Activated CD4-positive, alpha-beta T cell treated with anti-CD3 and anti-CD28 coated beads for 36 hours (primary cell): ENCODE measurements around the gene KLK15. TPM values are rescaled to one million over a fixed set of nuclear protein-coding genes. Genes with fewer than 3 reads are reported as not detected.

Experiments used
- ATAC-seq: fragments of 200-7000 bp; cut with Tn5 transposase; one replicate; pipeline ENCODE4 v1.10.0; 2021; ENCODE audit warnings: mild to moderate bottlenecking, moderate library complexity
- CTCF ChIA-PET: fragments of 350-600 bp; sonication (Branson Sonifier 250); formaldehyde crosslinking; loops from one replicate; lab custom pipeline; 2021; ENCODE audit warnings: antibody characterized with exemption; lab: Charles Lee
- POLR2A ChIA-PET: fragments of 350-600 bp; sonication (Branson Sonifier 250); formaldehyde crosslinking; loops from one replicate; lab custom pipeline; 2021; ENCODE audit warnings: antibody characterized with exemption, inconsistent platforms; lab: Charles Lee
- DNase-seq: peaks from one replicate; pipeline ENCODE4 v3.0.0-alpha.2; 2020
- H3K27ac Mint-ChIP-seq: one replicate; pipeline ENCODE4 v1.8.0; 2021; ENCODE audit warnings: mixed read lengths
- H3K27me3 Mint-ChIP-seq: one replicate; pipeline ENCODE4 v1.8.0; 2021; ENCODE audit warnings: mixed read lengths
- H3K36me3 Mint-ChIP-seq: one replicate; pipeline ENCODE4 v1.8.0; 2021; ENCODE audit warnings: low read depth, mixed read lengths
- H3K4me1 Mint-ChIP-seq: one replicate; pipeline ENCODE4 v1.8.0; 2021; ENCODE audit warnings: mixed read lengths
- H3K4me3 Mint-ChIP-seq: one replicate; pipeline ENCODE4 v1.8.0; 2021; ENCODE audit warnings: mild to moderate bottlenecking, moderate library complexity, mixed read lengths
- H3K9me3 Mint-ChIP-seq: one replicate; pipeline ENCODE4 v1.8.0; 2021; ENCODE audit warnings: low read depth, mixed read lengths
- intact Hi-C, 2 experiments: fragments of 100-400 bp; cut with DNase I in 1 of 2; cut with micrococcal nuclease in 1 of 2; formaldehyde crosslinking; loops; one replicate each; pipeline versions ENCODE4 v1.14.2 to v1.15.1; 2022 to 2024; cut with DNase I, micrococcal nuclease
- total RNA-seq, 2 experiments: library from RNA; stranded (reverse); gene quantifications; one replicate each; pipeline ENCODE4 v1.2.3, GENCODE V29; 2021

Gene KLK15
- total RNA-seq, result not detected

GRCh38 chr19:50833117-50833801, at the start of gene KLK15:
Gene KLK15 (minus strand): TSS chr19:50833574. CDS start chr19:50831492, 2,082 bp downstream.
- H3K36me3 Mint-ChIP-seq, result no peaks in the 10 kb centered on the region
- intact Hi-C loops, result no loop called here
- H3K4me1 Mint-ChIP-seq, result peaks cover 7% of the 10 kb centered on the region
- DNase-seq, result no peak
- H3K27ac Mint-ChIP-seq, result no peak within 1 kb of the TSS
- CTCF ChIA-PET, result no interaction called here
- POLR2A ChIA-PET, result no interaction called here
- ATAC-seq, result no peak
- H3K4me3 Mint-ChIP-seq, result no peak within 1 kb of the TSS
- peaks cover 45% of the 10 kb centered on the region for H3K27me3 Mint-ChIP-seq
- H3K9me3 Mint-ChIP-seq, result no peaks in the 10 kb centered on the region

GRCh38 chr19:50882188-50882587, 48.8 kb upstream of the KLK15 start:
- ATAC-seq (no peak), DNase-seq (no peak)
- ChIA-PET CTCF (no interaction called here), POLR2A (no interaction called here)
- Mint-ChIP-seq H3K27me3 (peaks cover 38% of the 10 kb centered on the region), H3K4me1 (no peaks in the 10 kb centered on the region), H3K36me3 (no peaks in the 10 kb centered on the region), H3K4me3 (no peak overlapping the region), H3K27ac (no peak overlapping the region), H3K9me3 (no peaks in the 10 kb centered on the region)
- intact Hi-C loops, result no loop called here

GRCh38 chr19:50880241-50880640, 46.9 kb upstream of the KLK15 start:
- ChIA-PET CTCF (no interaction called here), POLR2A (no interaction called here)
- H3K4me3 Mint-ChIP-seq, result no peak overlapping the region
- no peaks in the 10 kb centered on the region for H3K4me1 Mint-ChIP-seq
- DNase-seq (no peak), ATAC-seq (no peak)
- H3K27ac Mint-ChIP-seq, result no peak overlapping the region
- peaks cover 33% of the 10 kb centered on the region for H3K27me3 Mint-ChIP-seq
- intact Hi-C loops, result no loop called here
- H3K36me3 Mint-ChIP-seq, result no peaks in the 10 kb centered on the region
- no peaks in the 10 kb centered on the region for H3K9me3 Mint-ChIP-seq

- Mint-ChIP-seq H3K9me3 (no peaks in the 10 kb centered on the region), H3K36me3 (no peaks in the 10 kb centered on the region), H3K4me3 (no peak overlapping the region), H3K27ac (no peak overlapping the region), H3K27me3 (peaks cover 29% of the 10 kb centered on the region), H3K4me1 (no peaks in the 10 kb centered on the region)
- ATAC-seq, result no peak
- CTCF ChIA-PET, result no interaction called here
- intact Hi-C loops, result no loop called here
- POLR2A ChIA-PET, result no interaction called here
- no peak for DNase-seq
Measured at GRCh38 chr19:50878851-50879250, 45.5 kb upstream of the KLK15 start.

- no peaks in the 10 kb centered on the region for H3K36me3 Mint-ChIP-seq
- ChIA-PET POLR2A (no interaction called here), CTCF (no interaction called here)
- peaks cover 30% of the 10 kb centered on the region for H3K27me3 Mint-ChIP-seq
- no peak overlapping the region for H3K27ac Mint-ChIP-seq
- H3K4me3 Mint-ChIP-seq, result no peak overlapping the region
- no peaks in the 10 kb centered on the region for H3K9me3 Mint-ChIP-seq
- intact Hi-C loops, result no loop called here
- ATAC-seq, result no peak
- DNase-seq, result no peak
- H3K4me1 Mint-ChIP-seq, result no peaks in the 10 kb centered on the region
Measured at GRCh38 chr19:50877338-50877737, 44.0 kb upstream of the KLK15 start.

- H3K27ac Mint-ChIP-seq, result no peak overlapping the region
- ChIA-PET POLR2A (no interaction called here), CTCF (no interaction called here)
- DNase-seq (no peak), ATAC-seq (no peak)
- intact Hi-C loops, result no loop called here
- H3K9me3 Mint-ChIP-seq, result no peaks in the 10 kb centered on the region
- no peaks in the 10 kb centered on the region for H3K4me1 Mint-ChIP-seq
- no peaks in the 10 kb centered on the region for H3K36me3 Mint-ChIP-seq
- peaks cover 29% of the 10 kb centered on the region for H3K27me3 Mint-ChIP-seq
- H3K4me3 Mint-ChIP-seq, result no peak overlapping the region
Measured at GRCh38 chr19:50876456-50876855, 43.1 kb upstream of the KLK15 start.

- intact Hi-C loops, result no loop called here
- ATAC-seq, result no peak
Measured at GRCh38 chr19:50875795-50876422, 42.5 kb upstream of the KLK15 start.

GRCh38 chr19:50874211-50874610, 40.8 kb upstream of the KLK15 start:
- intact Hi-C loops, result no loop called here
- no peak overlapping the region for H3K27ac Mint-ChIP-seq
- no peaks in the 10 kb centered on the region for H3K4me1 Mint-ChIP-seq
- DNase-seq (no peak), ATAC-seq (no peak)
- POLR2A ChIA-PET, result interaction anchor here (0.6 kb wide), 1 partner anchor 92 kb away, joined by 5 read pairs; no protein-coding TSS in a partner anchor
- H3K4me3 Mint-ChIP-seq, result no peak overlapping the region
- no peaks in the 10 kb centered on the region for H3K9me3 Mint-ChIP-seq
- H3K36me3 Mint-ChIP-seq, result no peaks in the 10 kb centered on the region
- CTCF ChIA-PET, result no interaction called here
- peaks cover 25% of the 10 kb centered on the region for H3K27me3 Mint-ChIP-seq

More at GRCh38 chr19:50875795-50876422, 42.5 kb upstream of the KLK15 start:
- H3K9me3 Mint-ChIP-seq, result no peaks in the 10 kb centered on the region
- H3K36me3 Mint-ChIP-seq, result no peaks in the 10 kb centered on the region
- H3K27me3 Mint-ChIP-seq, result peaks cover 35% of the 10 kb centered on the region
- no peak for DNase-seq
- no peaks in the 10 kb centered on the region for H3K4me1 Mint-ChIP-seq
- H3K4me3 Mint-ChIP-seq, result no peak overlapping the region
- no peak overlapping the region for H3K27ac Mint-ChIP-seq
- CTCF ChIA-PET, result interaction anchor here (0.6 kb wide), 2 partner anchors 60 to 686 kb away, joined by 3 to 5 read pairs; no protein-coding TSS in a partner anchor
- POLR2A ChIA-PET, result no interaction called here

- Mint-ChIP-seq H3K27ac (no peak within 1 kb of the TSS), H3K4me1 (no peaks in the 10 kb centered on the region), H3K9me3 (no peaks in the 10 kb centered on the region), H3K27me3 (peaks cover 21% of the 10 kb centered on the region), H3K4me3 (no peak within 1 kb of the TSS), H3K36me3 (no peaks in the 10 kb centered on the region)
- CTCF ChIA-PET, result interaction anchor here (0.7 kb wide), 1 partner anchor 21 kb away, joined by 3 read pairs; no protein-coding TSS in a partner anchor
- ATAC-seq, result no peak
- POLR2A ChIA-PET, result no interaction called here
- intact Hi-C loops, result no loop called here
- no peak for DNase-seq
Measured at GRCh38 chr19:50873056-50873455, 39.7 kb upstream of the KLK15 start, which contains the start of gene KLK2. Gene KLK2 (plus strand): TSS chr19:50873439. CDS start chr19:50873474, 35 bp downstream.

- POLR2A ChIA-PET, result no interaction called here
- Mint-ChIP-seq H3K36me3 (no peaks in the 10 kb centered on the region), H3K4me1 (no peaks in the 10 kb centered on the region), H3K4me3 (no peak overlapping the region), H3K9me3 (no peaks in the 10 kb centered on the region), H3K27ac (no peak overlapping the region), H3K27me3 (peaks cover 31% of the 10 kb centered on the region)
- DNase-seq (peak; percentile 47), ATAC-seq (no peak)
- CTCF ChIA-PET, result interaction anchor here (0.9 kb wide), 1 partner anchor 35 kb away, joined by 4 read pairs; no protein-coding TSS in a partner anchor
- intact Hi-C loops, result no loop called here
Measured at GRCh38 chr19:50870417-50871089, 37.2 kb upstream of the KLK15 start.

- Mint-ChIP-seq H3K9me3 (no peaks in the 10 kb centered on the region), H3K36me3 (no peaks in the 10 kb centered on the region), H3K27me3 (peaks cover 34% of the 10 kb centered on the region), H3K4me1 (no peaks in the 10 kb centered on the region), H3K27ac (no peak overlapping the region), H3K4me3 (no peak overlapping the region)
- no peak for DNase-seq
- ChIA-PET CTCF (interaction anchor here (0.9 kb wide), 1 partner anchor 36 kb away, joined by 4 read pairs; no protein-coding TSS in a partner anchor), POLR2A (interaction anchor here (0.6 kb wide), 1 partner anchor 50 kb away, joined by 4 read pairs; no protein-coding TSS in a partner anchor)
- ATAC-seq, result no peak
- intact Hi-C loops, result no loop called here
Measured at GRCh38 chr19:50869479-50869878, 36.1 kb upstream of the KLK15 start.
